K562 (cell line): ENCODE results near the gene FXYD4. TPM values are rescaled to one million over a fixed set of nuclear protein-coding genes. Genes with fewer than 3 reads are reported as not detected.
A peak's percentile ranks its signal among the peaks of the same experiment; 100 is the strongest.

Experiments
- CGGBP1 ChIP-seq: fragments of 250-450 bp; sonication (Bioruptor Pico); IDR thresholded peaks from 2 replicates; pipeline ENCODE4 v1.9.0; 2021; ENCODE audit warnings: mild to moderate bottlenecking
- CHAMP1 ChIP-seq: fragments of 450-650 bp; IDR thresholded peaks from 2 replicates; pipeline ENCODE4 v1.6.1; 2016; ENCODE audit warnings: mild to moderate bottlenecking
- GABPA ChIP-seq: fragments of 200-800 bp; sonication (Bioruptor generic); conservative IDR thresholded peaks from 2 replicates; pipeline ENCODE4 v1.6.1; 2016; ENCODE audit warnings: low read depth, missing genetic modification characterization, missing compliant biosample characterization
- HMGN3 ChIP-seq: IDR thresholded peaks from 2 replicates; pipeline ENCODE4 v1.6.1; 2011; ENCODE audit warnings: borderline replicate concordance, low read depth, mild to moderate bottlenecking, mixed read lengths, low read length; ENCODE audit not compliant: insufficient read length; ENCODE audit errors: extremely low read depth
- MTA3 ChIP-seq: fragments of 450-650 bp; formaldehyde crosslinking; IDR thresholded peaks from 2 replicates; pipeline ENCODE4 v1.6.1; 2017; ENCODE audit warnings: mild to moderate bottlenecking, borderline replicate concordance
- NCOA2 ChIP-seq, 2 experiments: fragments of 450-650 bp; IDR thresholded peaks; 2 replicates each; pipeline ENCODE4 v1.6.1; 2018; ENCODE audit warnings: mild to moderate bottlenecking in 2 of 2, moderate library complexity in 1 of 2; ENCODE audit not compliant: partially characterized antibody in 2 of 2
- NEUROD1 ChIP-seq: fragments of 150-350 bp; IDR thresholded peaks from 2 replicates; pipeline ENCODE4 v1.6.1; 2014; ENCODE audit warnings: borderline replicate concordance, low read length, low read depth; ENCODE audit not compliant: partially characterized antibody
- NR1H2 ChIP-seq: sonication (generic); formaldehyde crosslinking; IDR thresholded peaks from 2 replicates; pipeline ENCODE4 v1.4.0; 2020; ENCODE audit warnings: mild to moderate bottlenecking, missing genetic modification reagents
- PHB ChIP-seq: fragments of 250-450 bp; sonication (Bioruptor Pico); IDR thresholded peaks from 2 replicates; pipeline ENCODE4 v1.5.0; 2021
- RB1 ChIP-seq: fragments of 450-650 bp; IDR thresholded peaks from 2 replicates; pipeline ENCODE4 v1.6.1; 2017; ENCODE audit warnings: low read depth, mild to moderate bottlenecking
- RBBP5 ChIP-seq: fragments of 200-600 bp; sonication (generic); IDR thresholded peaks from 2 replicates; pipeline ENCODE4 v1.6.1; 2012; ENCODE audit warnings: borderline replicate concordance, mild to moderate bottlenecking, low read length, control low read depth, inconsistent platforms; ENCODE audit not compliant: insufficient read depth, poor library complexity, severe bottlenecking
- RBM22 ChIP-seq: fragments of 200-400 bp; formaldehyde crosslinking; IDR thresholded peaks from 2 replicates; pipeline ENCODE4 v1.6.1; 2018; ENCODE audit warnings: low read length, low read depth; ENCODE audit not compliant: poor library complexity, severe bottlenecking
- RCOR1 ChIP-seq, 2 experiments: IDR thresholded peaks; 2 replicates each; pipeline ENCODE4 v1.6.1; 2012; ENCODE audit warnings: low read depth in 2 of 2, low read length in 2 of 2, borderline replicate concordance in 1 of 2, improper control_type of control experiment in 1 of 2
- RFX1 ChIP-seq: fragments of 450-650 bp; IDR thresholded peaks from 2 replicates; pipeline ENCODE4 v1.6.1; 2016; ENCODE audit warnings: mild to moderate bottlenecking, moderate library complexity
- RFX7 ChIP-seq: fragments of 250-450 bp; sonication (Bioruptor Pico); IDR thresholded peaks from 2 replicates; pipeline ENCODE4 v1.5.1; 2021; ENCODE audit warnings: mild to moderate bottlenecking
- SUPT5H ChIP-seq: fragments of 450-650 bp; IDR thresholded peaks from 2 replicates; pipeline ENCODE4 v1.6.1; 2016
- TOE1 ChIP-seq, 2 experiments: fragments of 450-650 bp in 1 of 2; sonication (generic) in 1 of 2; formaldehyde crosslinking in 1 of 2; IDR thresholded peaks; 2 replicates each; pipeline versions ENCODE4 v1.7.1 to v1.8.0; 2016 to 2022; ENCODE audit warnings: borderline replicate concordance in 2 of 2, mild to moderate bottlenecking in 2 of 2, antibody characterized with exemption in 1 of 2, inconsistent platforms in 1 of 2, low read depth in 1 of 2, missing genetic modification reagents in 1 of 2, moderate library complexity in 1 of 2
- ZBED1 ChIP-seq: IDR thresholded peaks from 2 replicates; pipeline ENCODE4 v1.6.1; 2014
- ZBTB12 ChIP-seq: fragments of 250-450 bp; sonication (Bioruptor Pico); IDR thresholded peaks from 2 replicates; pipeline ENCODE4 v1.4.0; 2020
- ZBTB43 ChIP-seq: sonication (generic); formaldehyde crosslinking; IDR thresholded peaks from 2 replicates; pipeline ENCODE4 v1.8.0; 2023; ENCODE audit warnings: mild to moderate bottlenecking, missing genetic modification reagents
- ZC3H11A ChIP-seq: IDR thresholded peaks from 2 replicates; pipeline ENCODE4 v1.6.1; 2012; ENCODE audit warnings: low read depth, low read length, improper control_type of control experiment
- ZNF57 ChIP-seq: fragments of 450-650 bp; formaldehyde crosslinking; IDR thresholded peaks from 2 replicates; pipeline ENCODE4 v1.4.0; 2020; ENCODE audit warnings: mild to moderate bottlenecking, moderate library complexity
- polyA plus RNA-seq, 8 experiments: library from polyadenylated mRNA; depleted of rRNA in 4 of 8; stranded (reverse) in 5 of 8; unstranded in 3 of 8; fragments of >200 nt; fragmentation: Nextera tagmentation in 2 of 8; fragmentation: Illumina TruSeq in 1 of 8; extraction: Ambion mirVana in 2 of 8; extraction: Trizol in 1 of 8; gene quantifications; 2 replicates each; pipeline versions ENCODE4 v1.2.1 to v1.2.3, GENCODE V29; 2011 to 2014; ENCODE audit warnings: inconsistent platforms in 1 of 8, missing spikeins in 1 of 8
- total RNA-seq, 7 experiments: library from RNA; depleted of rRNA in 6 of 7; stranded (reverse); fragments of >200 nt in 6 of 7; fragmentation: Illumina TruSeq in 2 of 7; extraction: Trizol in 2 of 7; gene quantifications; 2 replicates each; pipeline versions ENCODE4 v1.2.1 to v1.2.3, GENCODE V29; 2011 to 2021; ENCODE audit warnings: low replicate concordance in 1 of 7

The FXYD4 gene
- total and polyA plus RNA-seq, 9 of the 15 experiments (the other 6 are each of a cell fraction or from before 2014, with no cell fraction given) = not detected

GRCh38 chr10:43396061-43396927 lies 24.9 kb downstream of the FXYD4 start (continued):
- TF ChIP-seq TOE1 (IDR thresholded peaks at IDR 0.05; ENCODE audit: borderline replicate concordance) (peak; percentile 36; the same call in 1 of the 2 replicates), TOE1 (CRISPR knock-in tag; IDR thresholded peaks at IDR 0.05; ENCODE audit: borderline replicate concordance, low read depth) (no peak), ZBTB12 (CRISPR knock-in tag) (no peak), CGGBP1 (CRISPR knock-in tag) (peak; percentile 53; the same call in 1 of the 2 replicates), NR1H2 (CRISPR knock-in tag) (peak; percentile 81), RCOR1 (IDR thresholded peaks at IDR 0.05; ENCODE audit: borderline replicate concordance in 1 of 2, low read depth in 2 of 2, low read length in 2 of 2) (peak in 1 of 2 experiments; percentile 51; a peak in 2 of 4 replicates), SUPT5H (peak; percentile 81), RB1 (peak; percentile 97), HMGN3 (peak; percentile 58), PHB (no peak; the same call in 1 of the 2 replicates), CHAMP1 (no peak; the same call in 1 of the 2 replicates), NCOA2 (IDR thresholded peaks at IDR 0.05; ENCODE audit: partially characterized antibody in 2 of 2) (no peak), GABPA (tag) (no peak; the same call in 1 of the 2 replicates), ZNF57 (CRISPR knock-in tag) (0 out of 2 replicates have a peak, but pooled peaks have one; percentile 12), RFX1 (no peak), ZBTB43 (CRISPR knock-in tag) (peak; percentile 75), NEUROD1 (peak; percentile 30), ZC3H11A (no peak), RFX7 (CRISPR knock-in tag) (no peak), ZBED1 (peak; percentile 68; the same call in 1 of the 2 replicates), MTA3 (peak; percentile 75; the same call in 1 of the 2 replicates), RBBP5 (peak; percentile 57), RBM22 (peak; percentile 96)
